Naive thymus-derived CD4-positive, alpha-beta T cell (primary cell): ENCODE data around the gene CCL25. TPM values are rescaled to one million over a fixed set of nuclear protein-coding genes. Genes with fewer than 3 reads are reported as not detected.

Experiments used
- ATAC-seq: fragments of 150-1000 bp; cut with Tn5 transposase; 2 replicates; pipeline ENCODE4 v1.10.0; 2021; ENCODE audit warnings: mild to moderate bottlenecking, moderate library complexity
- CTCF ChIA-PET: fragments of 350-600 bp; sonication (Branson Sonifier 250); formaldehyde crosslinking; loops from one replicate; lab custom pipeline; 2021; ENCODE audit warnings: antibody characterized with exemption; lab: Charles Lee
- POLR2A ChIA-PET: fragments of 350-600 bp; sonication (Branson Sonifier 250); formaldehyde crosslinking; loops from one replicate; lab custom pipeline; 2021; ENCODE audit warnings: antibody characterized with exemption, inconsistent platforms; lab: Charles Lee
- DNase-seq, 9 donors: peaks; one replicate each; pipeline versions ENCODE4 v3.0.0 to v3.0.0-alpha.2; 2020 to 2022; ENCODE audit warnings: mixed read lengths in 1 of 9
- H3K27ac ChIP-seq: one replicate; pipeline ENCODE4 v1.7.0; 2013; ENCODE audit warnings: mild to moderate bottlenecking, low read depth, low read length, moderate library complexity
- H3K27me3 ChIP-seq, 2 donors: one replicate each; pipeline ENCODE4 v1.7.0; 2013; ENCODE audit warnings: low read length in 2 of 2, mild to moderate bottlenecking in 2 of 2, moderate library complexity in 2 of 2; ENCODE audit not compliant: control insufficient read depth in 2 of 2, insufficient read depth in 2 of 2
- H3K36me3 ChIP-seq, 3 experiments: 1 replicate in 2 of 3; 2 replicates in 1 of 3; pipeline ENCODE4 v1.7.0; 2013; ENCODE audit warnings: low read length in 3 of 3, mild to moderate bottlenecking in 3 of 3, moderate library complexity in 1 of 3; ENCODE audit not compliant: insufficient read depth in 3 of 3, control insufficient read depth in 2 of 3
- H3K4me1 ChIP-seq, 2 donors: one replicate each; pipeline ENCODE4 v1.7.0; 2013; ENCODE audit warnings: low read length in 2 of 2, mild to moderate bottlenecking in 2 of 2, moderate library complexity in 1 of 2; ENCODE audit not compliant: control insufficient read depth in 2 of 2, insufficient read depth in 2 of 2
- H3K4me3 ChIP-seq: 2 replicates; pipeline ENCODE4 v1.7.0; 2013; ENCODE audit warnings: mild to moderate bottlenecking, low read length
- H3K9me3 ChIP-seq, 3 experiments: 1 replicate in 2 of 3; 2 replicates in 1 of 3; pipeline ENCODE4 v1.7.0; 2013; ENCODE audit warnings: low read length in 3 of 3; ENCODE audit not compliant: control insufficient read depth in 2 of 3
- H3K27ac Mint-ChIP-seq, 9 donors: one replicate each; pipeline ENCODE4 v1.8.0; 2020 to 2022; ENCODE audit warnings: mixed read lengths in 9 of 9, mild to moderate bottlenecking in 8 of 9, moderate library complexity in 5 of 9, inconsistent platforms in 2 of 9
- H3K27me3 Mint-ChIP-seq, 5 donors: one replicate each; pipeline ENCODE4 v1.8.0; 2021 to 2022; ENCODE audit warnings: mixed read lengths in 5 of 5, mild to moderate bottlenecking in 1 of 5
- H3K36me3 Mint-ChIP-seq, 5 donors: one replicate each; pipeline ENCODE4 v1.8.0; 2020 to 2022; ENCODE audit warnings: mixed read lengths in 5 of 5, mild to moderate bottlenecking in 3 of 5, inconsistent platforms in 1 of 5
- H3K4me1 Mint-ChIP-seq, 7 donors: one replicate each; pipeline ENCODE4 v1.8.0; 2020 to 2022; ENCODE audit warnings: mixed read lengths in 7 of 7, mild to moderate bottlenecking in 3 of 7, inconsistent platforms in 1 of 7
- H3K4me3 Mint-ChIP-seq, 10 donors: one replicate each; pipeline ENCODE4 v1.8.0; 2020 to 2022; ENCODE audit warnings: mild to moderate bottlenecking in 10 of 10, mixed read lengths in 10 of 10, moderate library complexity in 6 of 10, inconsistent platforms in 2 of 10
- H3K9me3 Mint-ChIP-seq, 11 donors: one replicate each; pipeline ENCODE4 v1.8.0; 2020 to 2022; ENCODE audit warnings: mixed read lengths in 11 of 11, mild to moderate bottlenecking in 4 of 11, inconsistent platforms in 1 of 11, moderate library complexity in 1 of 11
- intact Hi-C, 2 donors: fragments of 100-400 bp; cut with micrococcal nuclease; formaldehyde crosslinking; loops; one replicate each; pipeline ENCODE4 v1.15.1; 2023
- polyA plus RNA-seq, 2 donors: library from polyadenylated mRNA; unstranded; fragments of 300-500 nt; fragmentation: Illumina TruSeq; gene quantifications; one replicate each; pipeline ENCODE4 v1.2.3, GENCODE V29; 2021
- total RNA-seq, 6 experiments: library from RNA in 5 of 6; stranded (reverse) in 5 of 6; gene quantifications; 1 replicate in 5 of 6; 2 replicates in 1 of 6; pipeline ENCODE4 v1.2.3 and lab custom pipeline; 2021 to 2026

CCL25 gene
- total and polyA plus RNA-seq, 7 experiments from 2014 or later: 2.3 TPM; not detected in 6

DNA sequence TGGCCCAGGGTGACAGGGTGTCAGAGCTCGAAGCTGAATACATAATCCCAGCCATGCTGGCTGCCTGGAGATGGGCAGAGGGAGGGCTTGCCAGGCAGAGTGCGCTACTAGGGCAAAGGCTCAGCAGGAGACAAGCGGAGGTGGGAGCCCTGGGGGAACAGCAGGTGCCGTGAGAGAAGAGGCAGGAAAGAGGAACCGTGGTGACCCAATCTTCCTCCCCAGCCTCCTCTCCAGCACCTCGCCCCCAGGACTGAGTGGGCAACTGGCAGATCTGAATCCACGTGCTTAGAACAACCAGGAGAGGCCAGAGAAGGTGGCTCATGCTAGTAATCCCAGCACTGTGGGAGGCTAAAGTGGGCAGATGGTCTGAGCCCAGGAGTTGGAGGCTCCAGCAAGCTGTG lies 11.0 kb upstream of the CCL25 start:
- ChIA-PET POLR2A (no interaction called here), CTCF (no interaction called here)
- Histone ChIP-seq H3K36me3 (no peaks in the 10 kb centered on the region), H3K27ac (no peak overlapping the region), H3K27me3 (no peaks in the 10 kb centered on the region), H3K9me3 (no peaks in the 10 kb centered on the region), H3K4me1 (no peaks in the 10 kb centered on the region), H3K4me3 (no peak overlapping the region)
- H3K9me3 Mint-ChIP-seq: no peaks in the 10 kb centered on the region
- no peak overlapping the region for H3K27ac Mint-ChIP-seq
- H3K4me1 Mint-ChIP-seq: no peaks in the 10 kb centered on the region
- H3K27me3 Mint-ChIP-seq: peaks cover 0 to 13% (median 6%) of the 10 kb centered on the region in 5 donors
- DNase-seq (no peak), ATAC-seq (no peak)
- H3K36me3 Mint-ChIP-seq: peaks cover 0 to 4% (median 0%) of the 10 kb centered on the region in 5 donors
- no peak overlapping the region for H3K4me3 Mint-ChIP-seq
- intact Hi-C loops: no loop called here

DNA sequence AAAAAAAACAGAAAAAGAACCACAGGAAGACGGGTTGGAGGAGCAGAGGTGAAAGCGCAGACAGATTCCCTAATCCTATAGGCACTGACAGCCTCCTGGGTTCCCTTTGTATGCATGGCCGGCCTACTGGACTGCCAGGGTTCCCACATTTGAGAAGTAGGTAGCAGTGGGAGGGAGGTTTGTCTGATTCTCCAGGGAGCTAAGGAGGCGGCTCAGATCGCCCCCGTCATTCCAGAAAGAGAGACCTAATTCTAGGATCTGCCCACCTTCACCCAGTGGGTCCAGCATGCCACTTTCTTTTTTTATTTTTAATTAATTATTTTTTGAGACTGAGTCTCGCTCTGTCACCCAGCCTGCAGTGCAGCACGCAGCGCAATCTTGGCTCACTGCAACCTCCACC lies 9.7 kb upstream of the CCL25 start:
- CTCF ChIA-PET: no interaction called here
- no peaks in the 10 kb centered on the region for H3K36me3 ChIP-seq
- no peaks in the 10 kb centered on the region for H3K36me3 Mint-ChIP-seq
- ATAC-seq (no peak), DNase-seq (no peak)
- H3K27me3 ChIP-seq: no peaks in the 10 kb centered on the region
- POLR2A ChIA-PET: no interaction called here
- no peak overlapping the region for H3K4me3 ChIP-seq
- no peak overlapping the region for H3K27ac Mint-ChIP-seq
- intact Hi-C loops: no loop called here
- no peaks in the 10 kb centered on the region for H3K9me3 ChIP-seq
- H3K9me3 Mint-ChIP-seq: no peaks in the 10 kb centered on the region
- H3K4me1 Mint-ChIP-seq: peaks cover 0 to 6% (median 0%) of the 10 kb centered on the region in 7 donors
- no peak overlapping the region for H3K27ac ChIP-seq
- peaks cover 0 to 12% (median 0%) of the 10 kb centered on the region in 5 donors for H3K27me3 Mint-ChIP-seq
- no peak overlapping the region for H3K4me3 Mint-ChIP-seq
- no peaks in the 10 kb centered on the region for H3K4me1 ChIP-seq

DNA sequence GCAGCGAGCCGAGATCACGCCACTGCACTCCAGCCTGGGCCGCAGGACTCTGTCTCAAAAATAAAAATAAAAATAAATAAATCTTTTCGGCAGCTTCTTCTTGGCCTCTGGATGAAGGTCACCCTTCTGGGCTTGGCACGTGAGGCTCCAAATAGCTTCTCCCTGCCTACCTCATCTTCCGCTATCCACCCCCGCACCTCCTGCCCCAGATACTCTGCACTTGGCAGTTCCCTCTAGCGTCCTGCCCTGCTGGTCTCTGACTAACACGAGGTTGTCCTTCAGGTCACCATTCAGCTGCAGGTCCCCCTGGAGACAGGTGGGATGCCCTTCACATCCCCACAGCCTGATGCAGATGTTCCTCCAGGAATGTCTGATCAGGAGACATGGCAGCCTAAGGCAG lies 8.5 kb upstream of the CCL25 start:
- Histone ChIP-seq H3K27ac (no peak overlapping the region), H3K4me1 (no peaks in the 10 kb centered on the region), H3K36me3 (no peaks in the 10 kb centered on the region), H3K4me3 (no peak overlapping the region), H3K9me3 (no peaks in the 10 kb centered on the region), H3K27me3 (no peaks in the 10 kb centered on the region)
- Mint-ChIP-seq H3K4me1 (peaks cover 0 to 6% (median 0%) of the 10 kb centered on the region in 7 donors), H3K27ac (no peak overlapping the region), H3K9me3 (no peaks in the 10 kb centered on the region), H3K27me3 (peaks cover 0 to 13% (median 0%) of the 10 kb centered on the region in 5 donors), H3K36me3 (no peaks in the 10 kb centered on the region), H3K4me3 (no peak overlapping the region)
- DNase-seq (no peak), ATAC-seq (no peak)
- CTCF ChIA-PET: no interaction called here
- intact Hi-C loops: no loop called here
- POLR2A ChIA-PET: no interaction called here

DNA sequence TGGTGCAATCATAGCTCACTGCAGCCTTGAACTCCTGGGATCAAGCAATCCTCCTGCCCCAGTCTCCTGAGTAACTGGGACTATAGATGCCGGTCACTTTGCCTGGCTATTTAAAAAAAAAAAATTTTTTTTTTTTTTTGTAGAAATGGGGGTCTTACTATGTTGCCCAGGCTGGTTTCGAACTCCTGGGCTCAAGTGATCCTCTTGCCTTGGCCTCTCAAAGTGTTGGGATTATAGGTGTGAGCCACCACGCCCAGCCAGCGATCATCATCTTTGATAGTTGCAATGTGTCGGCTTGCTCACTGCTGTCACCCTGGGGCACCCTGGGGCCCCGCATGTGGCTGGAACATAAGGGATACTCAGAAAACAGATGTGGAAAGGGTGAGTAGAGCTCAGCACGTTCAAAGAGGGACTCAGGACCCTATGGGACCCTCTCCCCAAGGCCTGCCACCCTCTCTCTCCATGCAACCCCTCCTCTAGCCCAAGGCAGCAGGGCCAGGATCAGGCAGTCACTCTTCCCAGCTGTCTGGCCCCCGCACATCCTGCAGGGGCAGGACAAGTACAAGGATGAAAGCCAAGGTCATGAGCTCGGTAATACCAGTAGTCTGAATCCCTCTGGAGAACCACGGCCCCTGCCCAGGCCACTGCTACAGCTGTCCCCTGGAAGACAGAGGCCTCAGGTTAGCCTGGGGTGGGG lies 6.5 kb upstream of the CCL25 start:
- no peak for ATAC-seq
- intact Hi-C loops: no loop called here
- peaks cover 0 to 17% (median 0%) of the 10 kb centered on the region in 5 donors for H3K27me3 Mint-ChIP-seq
- H3K27ac ChIP-seq: no peak overlapping the region
- H3K4me3 ChIP-seq: no peak overlapping the region
- CTCF ChIA-PET: interaction anchor here (0.5 kb wide), 1 partner anchor 1821 kb away, joined by 5 read pairs; no protein-coding TSS in a partner anchor
- no peak overlapping the region for H3K4me3 Mint-ChIP-seq
- no peaks in the 10 kb centered on the region for H3K36me3 ChIP-seq
- H3K9me3 Mint-ChIP-seq: no peaks in the 10 kb centered on the region
- peaks cover 0 to 1% (median 0%) of the 10 kb centered on the region in 5 donors for H3K36me3 Mint-ChIP-seq
- peaks cover 0 to 12% (median 6%) of the 10 kb centered on the region in 7 donors for H3K4me1 Mint-ChIP-seq
- no peak overlapping the region for H3K27ac Mint-ChIP-seq
- no peaks in the 10 kb centered on the region for H3K27me3 ChIP-seq
- DNase-seq: no peak
- H3K9me3 ChIP-seq: no peaks in the 10 kb centered on the region
- POLR2A ChIA-PET: interaction anchor here (0.7 kb wide), 1 partner anchor 27 kb away, joined by 6 read pairs; no protein-coding TSS in a partner anchor
- peaks cover 0 to 8% of the 10 kb centered on the region in 2 donors for H3K4me1 ChIP-seq

DNA sequence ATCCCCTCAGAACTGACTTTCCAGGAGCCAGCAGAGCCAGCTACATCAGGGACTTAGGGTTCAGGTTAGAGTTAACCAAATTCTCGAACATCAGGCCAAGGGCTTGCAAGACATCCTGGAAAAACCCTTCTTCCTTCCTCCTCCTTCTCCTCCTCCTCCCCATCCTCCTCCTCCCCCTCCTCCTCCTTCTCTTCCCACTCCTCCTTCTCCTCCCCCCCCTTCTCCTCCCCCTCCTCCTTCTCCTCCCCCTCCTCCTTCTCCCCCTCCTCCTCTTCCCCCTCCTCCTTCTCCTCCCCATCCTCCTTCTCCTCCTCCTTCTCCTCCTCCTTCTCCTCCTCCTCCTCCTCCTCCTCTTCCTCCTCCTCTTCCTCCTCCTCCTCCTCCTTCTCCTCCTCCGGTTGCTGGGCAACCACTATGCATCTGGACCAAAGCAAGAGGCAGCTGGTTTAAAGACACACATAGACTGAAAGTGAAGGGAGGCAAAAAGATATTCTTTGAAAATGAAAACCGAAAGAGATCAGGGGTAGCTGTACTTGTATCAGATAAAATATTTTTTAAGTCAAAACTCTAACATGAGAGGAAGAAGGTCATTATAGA lies 5.9 kb upstream of the CCL25 start:
- no peaks in the 10 kb centered on the region for H3K27me3 ChIP-seq
- peaks cover 0 to 17% (median 0%) of the 10 kb centered on the region in 5 donors for H3K27me3 Mint-ChIP-seq
- DNase-seq: no peak
- ChIA-PET CTCF (no interaction called here), POLR2A (no interaction called here)
- no peak overlapping the region for H3K4me3 ChIP-seq
- no peaks in the 10 kb centered on the region for H3K9me3 Mint-ChIP-seq
- peaks cover under 1 to 13% (median 6%) of the 10 kb centered on the region in 7 donors for H3K4me1 Mint-ChIP-seq
- peaks cover 0 to 1% (median 0%) of the 10 kb centered on the region in 5 donors for H3K36me3 Mint-ChIP-seq
- no peak overlapping the region for H3K27ac ChIP-seq
- H3K4me1 ChIP-seq: peaks cover 0 to 8% of the 10 kb centered on the region in 2 donors
- no peaks in the 10 kb centered on the region for H3K9me3 ChIP-seq
- H3K27ac Mint-ChIP-seq: peak overlapping the region in 2 of 9 donors; percentile 1 to 54
- peak overlapping the region in 1 of 10 donors; percentile 1 for H3K4me3 Mint-ChIP-seq
- intact Hi-C loops: no loop called here
- H3K36me3 ChIP-seq: no peaks in the 10 kb centered on the region
- ATAC-seq: no peak

DNA sequence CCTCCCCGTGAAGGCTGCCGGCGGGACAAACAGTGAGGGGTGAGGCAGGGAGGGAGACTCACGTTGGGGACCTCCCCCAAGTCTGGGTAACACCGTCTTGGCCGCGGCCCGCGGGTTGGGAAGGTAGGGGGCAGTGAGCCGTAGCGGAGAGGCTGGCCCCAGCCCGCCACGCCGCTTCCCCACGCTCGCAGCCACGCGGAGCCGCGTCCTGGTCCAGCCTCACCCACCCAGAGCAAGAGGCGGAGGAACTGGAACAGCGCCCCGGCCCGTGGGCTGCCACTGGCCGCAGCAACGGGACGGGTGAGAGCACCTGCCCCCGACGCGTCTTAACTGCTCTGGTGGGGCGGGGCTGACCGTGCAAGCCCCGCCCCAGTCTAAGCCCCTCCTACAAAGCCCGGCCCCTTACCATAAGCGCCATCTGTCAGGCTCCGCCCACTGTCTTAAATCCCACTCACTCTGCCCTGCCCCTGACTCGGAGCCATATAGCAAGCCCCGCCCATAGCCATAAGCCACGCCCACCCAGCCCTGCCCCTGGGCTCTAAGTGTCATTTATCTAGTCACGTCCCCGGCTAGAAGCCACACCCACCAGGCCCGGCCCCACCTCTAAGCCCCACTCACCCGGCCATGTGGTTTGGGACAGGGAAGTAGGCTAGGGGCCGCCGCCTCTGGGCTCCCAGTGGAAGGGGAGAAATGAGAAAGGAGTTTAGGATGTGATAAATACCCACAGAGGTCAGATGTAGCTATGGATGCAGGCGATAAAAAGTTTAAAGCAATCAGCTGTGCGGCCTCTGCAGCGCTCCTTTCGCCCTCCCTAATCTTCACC lies 2.1 kb upstream of the CCL25 start:
- Mint-ChIP-seq H3K27me3 (peaks cover 0 to 17% (median 0%) of the 10 kb centered on the region in 5 donors), H3K9me3 (no peaks in the 10 kb centered on the region), H3K36me3 (peaks cover 0 to 1% (median 0%) of the 10 kb centered on the region in 5 donors), H3K4me3 (peak overlapping the region; percentile 59 to 85 (median 80)), H3K4me1 (peaks cover 7 to 24% (median 13%) of the 10 kb centered on the region in 7 donors), H3K27ac (peak overlapping the region in 6 of 9 donors; percentile 14 to 75 (median 68))
- Histone ChIP-seq H3K27ac (peak overlapping the region; percentile 47), H3K36me3 (no peaks in the 10 kb centered on the region), H3K4me3 (peak overlapping the region; percentile 54), H3K9me3 (no peaks in the 10 kb centered on the region), H3K4me1 (peaks cover 0 to 8% of the 10 kb centered on the region in 2 donors), H3K27me3 (no peaks in the 10 kb centered on the region)
- ATAC-seq (peak; percentile 99), DNase-seq (peak; percentile 65 to 88 (median 79))
- intact Hi-C loops: loop anchor here (1.0 to 5.0 kb wide), 3 partner anchors 43 to 221 kb away; partner anchors contain the start of gene ELAVL1 (in 1 of the 2)
- CTCF ChIA-PET: no interaction called here
- POLR2A ChIA-PET: no interaction called here
